ENCODE data around the gene PSEN2. TPM values are rescaled to one million over a fixed set of nuclear protein-coding genes. Genes with fewer than 3 reads are reported as not detected.
"Not testable (repeated sequence)": the region's sequence is repeated elsewhere in the genome, so short reads cannot be mapped to it uniquely, and the experiment has no call there.

PSEN2 gene
- total and polyA plus RNA-seq, 10 donors, result 6.3 to 57.0 (median 29.3) TPM

GRCh38 chr1:226832613-226833012 is 37.8 kb upstream of the PSEN2 start:
- TF ChIP-seq POLR2A (IDR thresholded peaks at IDR 0.05) (no peak), POLR2AphosphoS5 (IDR thresholded peaks at IDR 0.05) (no peak)
- intact Hi-C loops (cut with DNase I; ENCODE audit: low total_unique reads), result no loop called here

GRCh38 chr1:226834179-226834578 is 36.2 kb upstream of the PSEN2 start:
- H3K4me3 ChIP-seq; intact Hi-C loops (cut with DNase I; ENCODE audit: low total_unique reads); H3K36me3 ChIP-seq; H3K4me1 ChIP-seq; H3K27ac ChIP-seq; DNase-seq; H3K27me3 ChIP-seq (replicated peaks in 1 of 7): not testable (repeated sequence)
- 89 to 96% (median 93%) methylated on average over 6 of the region's 6 CpGs for WGBS, 5 donors
- peaks cover 0 to 11% (median 0%) of the 10 kb centered on the region in 8 donors for H3K9me3 ChIP-seq

More at GRCh38 chr1:226832613-226833012, 37.8 kb upstream of the PSEN2 start:
- H3K9me3 ChIP-seq, result peaks cover 0 to 11% (median 0%) of the 10 kb centered on the region in 8 donors
- no peaks in the 10 kb centered on the region for H3K27me3 ChIP-seq (replicated peaks in 1 of 7)
- H3K4me1 ChIP-seq, result peaks cover 3 to 12% (median 11%) of the 10 kb centered on the region in 6 donors
- no peak overlapping the region for H3K4me3 ChIP-seq
- WGBS, 5 donors, result 85 to 96% (median 95%) methylated on average over 9 of the region's 9 CpGs
- no peak for DNase-seq
- no peak overlapping the region for H3K27ac ChIP-seq
- no peaks in the 10 kb centered on the region for H3K36me3 ChIP-seq

GRCh38 chr1:226835396-226835795 is 35.0 kb upstream of the PSEN2 start:
- WGBS, 5 donors, result 89 to 100% (median 95%) methylated on average over 4 to 7 of the region's 7 CpGs
- DNase-seq; H3K27me3 ChIP-seq (replicated peaks in 1 of 7); intact Hi-C loops (cut with DNase I; ENCODE audit: low total_unique reads); H3K27ac ChIP-seq; H3K36me3 ChIP-seq; H3K4me1 ChIP-seq; H3K4me3 ChIP-seq: not testable (repeated sequence)
- H3K9me3 ChIP-seq, result peaks cover 0 to 11% (median 0%) of the 10 kb centered on the region in 8 donors

GRCh38 chr1:226837966-226838365 is 32.5 kb upstream of the PSEN2 start:
- not testable (repeated sequence) for H3K27ac ChIP-seq

GRCh38 chr1:226838456-226838855 is 32.0 kb upstream of the PSEN2 start:
- Histone ChIP-seq H3K4me1 (no peaks in the 10 kb centered on the region), H3K9me3 (peaks cover 0 to 9% (median 0%) of the 10 kb centered on the region in 8 donors), H3K4me3 (no peak overlapping the region), H3K27me3 (replicated peaks in 1 of 7) (no peaks in the 10 kb centered on the region), H3K27ac (no peak overlapping the region), H3K36me3 (no peaks in the 10 kb centered on the region)
- DNase-seq, result no peak
- TF ChIP-seq POLR2AphosphoS5 (IDR thresholded peaks at IDR 0.05) (no peak), CTCF (IDR thresholded peaks at IDR 0.05 in 8 of 11, conservative IDR thresholded peaks at IDR 0.05 in 3 of 11) (no peak), POLR2A (IDR thresholded peaks at IDR 0.05) (no peak)
- WGBS, 5 donors, result 81 to 98% (median 94%) methylated on average over 3 of the region's 3 CpGs
- intact Hi-C loops (cut with DNase I; ENCODE audit: low total_unique reads), result no loop called here

More at GRCh38 chr1:226837966-226838365, 32.5 kb upstream of the PSEN2 start:
- H3K36me3 ChIP-seq; intact Hi-C loops (cut with DNase I; ENCODE audit: low total_unique reads); H3K4me3 ChIP-seq; DNase-seq; H3K4me1 ChIP-seq; H3K27me3 ChIP-seq (replicated peaks in 1 of 7): not testable (repeated sequence)
- H3K9me3 ChIP-seq, result peaks cover 0 to 11% (median 0%) of the 10 kb centered on the region in 8 donors
- 86 to 94% (median 90%) methylated on average over 2 of the region's 2 CpGs for WGBS, 5 donors

- no peaks in the 10 kb centered on the region for H3K36me3 ChIP-seq
- no peaks in the 10 kb centered on the region for H3K4me1 ChIP-seq
- DNase-seq, result no peak
- TF ChIP-seq POLR2AphosphoS5 (IDR thresholded peaks at IDR 0.05), result no peak
- no peak for TF ChIP-seq CTCF (IDR thresholded peaks at IDR 0.05 in 8 of 11, conservative IDR thresholded peaks at IDR 0.05 in 3 of 11)
- TF ChIP-seq POLR2A (IDR thresholded peaks at IDR 0.05), result no peak
- intact Hi-C loops (cut with DNase I; ENCODE audit: low total_unique reads), result no loop called here
- no peaks in the 10 kb centered on the region for H3K27me3 ChIP-seq (replicated peaks in 1 of 7)
- H3K27ac ChIP-seq, result no peak overlapping the region
- no peak overlapping the region for H3K4me3 ChIP-seq
- no peaks in the 10 kb centered on the region for H3K9me3 ChIP-seq
Observed at GRCh38 chr1:226845624-226846023, 24.8 kb upstream of the PSEN2 start.

Measured in spleen (tissue), 11 donors.